Posterior cingulate gyrus (tissue), 11 donors: ENCODE results near the gene MN1.

Source experiments
- DNase-seq, 10 donors: peaks; one replicate each; pipeline versions ENCODE4 v3.0.0 to v3.0.0-alpha.2; 2020 to 2021; ENCODE audit warnings: mixed read lengths in 3 of 10
- intact Hi-C: fragments of 100-400 bp; cut with DNase I; formaldehyde crosslinking; loops from one replicate; pipeline ENCODE4 v1.15.1; 2023

The MN1 gene

GRCh38 chr22:27788500-27789288 lies 12.9 kb downstream of the MN1 start:
- peak in 1 of 10 donors; percentile 43 for DNase-seq
- intact Hi-C loops = no loop called here

- intact Hi-C loops = no loop called here
Observed at GRCh38 chr22:27786965-27787364, 14.6 kb downstream of the MN1 start.

GRCh38 chr22:27786291-27786932 lies 15.1 kb downstream of the MN1 start:
- DNase-seq = peak in 1 of 10 donors; percentile 66
- intact Hi-C loops = no loop called here

More at GRCh38 chr22:27786965-27787364, 14.6 kb downstream of the MN1 start:
- DNase-seq = no peak

GRCh38 chr22:27785831-27786230 lies 15.7 kb downstream of the MN1 start:
- no peak for DNase-seq
- intact Hi-C loops = no loop called here

GRCh38 chr22:27784120-27784475 lies 17.5 kb downstream of the MN1 start:
- DNase-seq = peak in 1 of 10 donors; percentile 58
- intact Hi-C loops = no loop called here

- peak in 1 of 10 donors; percentile 77 for DNase-seq
- intact Hi-C loops = no loop called here
Observed at GRCh38 chr22:27783436-27784119, 18.0 kb downstream of the MN1 start.

GRCh38 chr22:27782088-27782487 lies 19.5 kb downstream of the MN1 start:
- intact Hi-C loops = no loop called here
- peak in 1 of 10 donors; percentile 77 for DNase-seq

- DNase-seq = peak in 1 of 10 donors; percentile 56
- intact Hi-C loops = no loop called here
Observed at GRCh38 chr22:27780161-27780575, 21.4 kb downstream of the MN1 start.

- intact Hi-C loops = no loop called here
- no peak for DNase-seq
Observed at GRCh38 chr22:27779643-27780042, 21.9 kb downstream of the MN1 start.

GRCh38 chr22:27778294-27779090 lies 23.1 kb downstream of the MN1 start:
- intact Hi-C loops = no loop called here
- DNase-seq = peak in 2 of 10 donors; percentile 75 to 81

- peak in 2 of 10 donors; percentile 41 to 68 for DNase-seq
- intact Hi-C loops = no loop called here
Observed at GRCh38 chr22:27777128-27777527, 24.4 kb downstream of the MN1 start.

GRCh38 chr22:27776650-27776958 lies 25.0 kb downstream of the MN1 start:
- intact Hi-C loops = no loop called here
- DNase-seq = no peak

GRCh38 chr22:27775758-27776649 lies 25.6 kb downstream of the MN1 start:
- peak in 2 of 10 donors; percentile 41 to 61 for DNase-seq
- intact Hi-C loops = no loop called here

- DNase-seq = peak in 2 of 10 donors; percentile 44 to 69
- intact Hi-C loops = no loop called here
Observed at GRCh38 chr22:27775087-27775698, 26.4 kb downstream of the MN1 start.

- intact Hi-C loops = no loop called here
- DNase-seq = peak in 1 of 10 donors; percentile 39
Observed at GRCh38 chr22:27774200-27774599, 27.4 kb downstream of the MN1 start.

GRCh38 chr22:27772984-27773498 lies 28.5 kb downstream of the MN1 start:
- DNase-seq = peak in 2 of 10 donors; percentile 76 to 80
- intact Hi-C loops = no loop called here

- DNase-seq = peak in 2 of 10 donors; percentile 76 to 79
- intact Hi-C loops = no loop called here
Observed at GRCh38 chr22:27772081-27772983, 29.2 kb downstream of the MN1 start.

GRCh38 chr22:27771637-27772036 lies 29.9 kb downstream of the MN1 start:
- DNase-seq = no peak
- intact Hi-C loops = no loop called here
